B cell (primary cell): ENCODE measurements around the gene NPTN. TPM values are rescaled to one million over a fixed set of nuclear protein-coding genes. Genes with fewer than 3 reads are reported as not detected.

Experiments used
- ATAC-seq: fragments of 200-7000 bp; cut with Tn5 transposase; one replicate; pipeline ENCODE4 v1.10.0; 2021; ENCODE audit warnings: low read depth, mild to moderate bottlenecking, moderate number of reproducible peaks, moderate library complexity
- CTCF ChIA-PET: fragments of 350-600 bp; sonication (Branson Sonifier 250); formaldehyde crosslinking; loops from one replicate; lab custom pipeline; 2021; ENCODE audit warnings: antibody characterized with exemption, inconsistent platforms; lab: Charles Lee
- POLR2A ChIA-PET: fragments of 350-600 bp; sonication (Branson Sonifier 250); formaldehyde crosslinking; loops from one replicate; lab custom pipeline; 2021; ENCODE audit warnings: antibody characterized with exemption; lab: Charles Lee
- DNase-seq: peaks from one replicate; pipeline ENCODE4 v3.0.0; 2013
- H2AFZ ChIP-seq: 2 replicates; pipeline ENCODE4 v1.6.1; 2012; ENCODE audit warnings: mild to moderate bottlenecking, low read depth, low read length; ENCODE audit not compliant: insufficient read depth, poor library complexity, severe bottlenecking
- H3K27ac ChIP-seq, 2 donors: 1 replicate in 1 of 2; 2 replicates in 1 of 2; pipeline ENCODE4 v1.5.1; 2012 to 2013; ENCODE audit warnings: low read length in 2 of 2, mild to moderate bottlenecking in 2 of 2, moderate library complexity in 1 of 2
- H3K27me3 ChIP-seq, 4 experiments: fragments of 200-600 bp in 1 of 4; sonication (generic) in 1 of 4; replicated peaks in 1 of 4; 1 replicate in 2 of 4; 2 replicates in 2 of 4; pipeline versions ENCODE4 v1.6.1 to v1.7.0; 2013 to 2016; ENCODE audit warnings: low read length in 3 of 4, mild to moderate bottlenecking in 2 of 4, mixed read lengths in 1 of 4, moderate library complexity in 1 of 4; ENCODE audit not compliant: insufficient read depth in 4 of 4, control insufficient read depth in 3 of 4; ENCODE audit errors: control extremely low read depth in 1 of 4
- H3K36me3 ChIP-seq, 2 experiments: replicated peaks in 1 of 2; 1 replicate in 1 of 2; 2 replicates in 1 of 2; pipeline versions ENCODE4 v1.6.1 to v1.7.1; 2013; ENCODE audit warnings: low read length in 1 of 2; ENCODE audit not compliant: insufficient read depth in 2 of 2, control insufficient read depth in 1 of 2; ENCODE audit errors: control extremely low read depth in 1 of 2, extremely low read depth in 1 of 2
- H3K4me1 ChIP-seq, 2 donors: fragments of 200-600 bp in 1 of 2; sonication (generic) in 1 of 2; 1 replicate in 1 of 2; 2 replicates in 1 of 2; pipeline versions ENCODE4 v1.5.1 to v1.6.1; 2013 to 2017; ENCODE audit warnings: low read length in 2 of 2; ENCODE audit not compliant: control insufficient read depth in 2 of 2, insufficient read depth in 2 of 2
- H3K4me2 ChIP-seq: replicated peaks from 2 replicates; pipeline ENCODE3; 2012; ENCODE audit warnings: mild to moderate bottlenecking, low read depth, low read length; ENCODE audit not compliant: poor library complexity, severe bottlenecking
- H3K4me3 ChIP-seq, 5 experiments: fragments of 200-600 bp in 1 of 5; sonication (generic) in 1 of 5; 1 replicate in 3 of 5; 2 replicates in 2 of 5; pipeline versions ENCODE4 v1.5.1 to v1.7.0; 2011 to 2016; ENCODE audit warnings: low read length in 4 of 5, mild to moderate bottlenecking in 4 of 5, low read depth in 2 of 5, control low read depth in 1 of 5, moderate library complexity in 1 of 5; ENCODE audit not compliant: insufficient read depth in 1 of 5; ENCODE audit errors: control extremely low read depth in 1 of 5, extremely low read depth in 1 of 5
- H3K79me2 ChIP-seq: fragments of 200-600 bp; sonication (generic); one replicate; pipeline ENCODE4 v1.6.0; 2016; ENCODE audit warnings: low read length; ENCODE audit not compliant: control insufficient read depth, insufficient read depth
- H3K9ac ChIP-seq: fragments of 200-600 bp; sonication (generic); 2 replicates; pipeline ENCODE4 v1.6.1; 2017; ENCODE audit warnings: mild to moderate bottlenecking, low read length, moderate library complexity
- H3K9me3 ChIP-seq, 3 donors: one replicate each; pipeline versions ENCODE4 v1.6.1 to v1.7.1; 2013; ENCODE audit warnings: low read length in 2 of 3; ENCODE audit not compliant: control insufficient read depth in 2 of 3, insufficient read depth in 1 of 3; ENCODE audit errors: control extremely low read depth in 1 of 3
- H4K20me1 ChIP-seq: 2 replicates; pipeline ENCODE4 v1.6.0; 2012; ENCODE audit warnings: mild to moderate bottlenecking, low read length; ENCODE audit not compliant: insufficient read depth, control insufficient read depth, poor library complexity, severe bottlenecking
- H3K27ac Mint-ChIP-seq: one replicate; pipeline ENCODE4 v1.8.0; 2021; ENCODE audit warnings: mixed read lengths
- H3K27me3 Mint-ChIP-seq: one replicate; pipeline ENCODE4 v1.8.0; 2021; ENCODE audit warnings: mixed read lengths
- H3K4me1 Mint-ChIP-seq: one replicate; pipeline ENCODE4 v1.8.0; 2021; ENCODE audit warnings: mixed read lengths
- H3K4me3 Mint-ChIP-seq: one replicate; pipeline ENCODE4 v1.8.0; 2021; ENCODE audit warnings: mixed read lengths
- H3K9me3 Mint-ChIP-seq: one replicate; pipeline ENCODE4 v1.8.0; 2022; ENCODE audit warnings: mixed read lengths; ENCODE audit not compliant: insufficient read depth
- CTCF ChIP-seq: fragments of 200-600 bp; IDR thresholded peaks from one replicate; pipeline ENCODE4 v1.8.0; 2022; ENCODE audit warnings: antibody characterized with exemption, mild to moderate bottlenecking
- EZH2 ChIP-seq: IDR thresholded peaks from 2 replicates; pipeline ENCODE4 v1.6.1; 2012; ENCODE audit warnings: borderline replicate concordance, low read depth, mild to moderate bottlenecking, moderate library complexity, low read length; ENCODE audit not compliant: insufficient read depth, poor library complexity, severe bottlenecking
- WGBS: methylation state at CpG from one replicate; pipeline ENCODE4 v1.1.5; 2013; ENCODE audit warnings: missing lambda C conversion rate; ENCODE audit not compliant: insufficient coverage; 5-methylcytosine and 5-hydroxymethylcytosine counted together
- intact Hi-C: fragments of 100-400 bp; cut with micrococcal nuclease; formaldehyde crosslinking; loops from one replicate; pipeline ENCODE4 v1.10.0; 2022
- polyA plus RNA-seq: library from polyadenylated mRNA; depleted of rRNA; stranded (reverse); fragments of >200 nt; gene quantifications from 2 replicates; pipeline ENCODE4 v1.2.3, GENCODE V29; 2012
- total RNA-seq, 2 donors: library from RNA; stranded (reverse); fragments of 120-200 nt in 1 of 2; gene quantifications; 1 replicate in 1 of 2; 2 replicates in 1 of 2; pipeline versions ENCODE4 v1.2.3 to v1.2.4, GENCODE V29; 2013 to 2022

NPTN gene
- total and polyA plus RNA-seq, 2 donors (not counting 1 experiment from before 2014, with no cell fraction given) = 23.5 to 40.5 TPM

- intact Hi-C loops = no loop called here
- ATAC-seq = no peak
- CTCF ChIA-PET = no interaction called here
- H3K27ac ChIP-seq = no peak overlapping the region
- no peak for DNase-seq
- peaks cover 45% of the 10 kb centered on the region for H4K20me1 ChIP-seq
- Mint-ChIP-seq H3K27ac (no peak overlapping the region), H3K4me3 (no peak overlapping the region), H3K9me3 (no peaks in the 10 kb centered on the region), H3K4me1 (peaks cover 30% of the 10 kb centered on the region), H3K27me3 (no peaks in the 10 kb centered on the region)
- H3K4me3 ChIP-seq = no peak overlapping the region
- no peaks in the 10 kb centered on the region for H3K27me3 ChIP-seq
- no peaks in the 10 kb centered on the region for H3K4me1 ChIP-seq
- H3K9me3 ChIP-seq = no peaks in the 10 kb centered on the region
- no peak for TF ChIP-seq CTCF
- no peak for TF ChIP-seq EZH2
- POLR2A ChIA-PET = no interaction called here
- no peak overlapping the region for H3K4me2 ChIP-seq
- no peak overlapping the region for H3K9ac ChIP-seq
- peaks cover 26% of the 10 kb centered on the region for H3K79me2 ChIP-seq
- 93% methylated on average over 5 of the region's 9 CpGs for WGBS
- H2AFZ ChIP-seq = no peak overlapping the region
- peaks cover 0 to 22% of the 10 kb centered on the region in 2 experiments for H3K36me3 ChIP-seq
Observed at GRCh38 chr15:73593304-73594074, 39.7 kb downstream of the NPTN start.

- H3K79me2 ChIP-seq = peaks cover 4% of the 10 kb centered on the region
- POLR2A ChIA-PET = no interaction called here
- ATAC-seq (no peak), DNase-seq (no peak)
- H4K20me1 ChIP-seq = peaks cover 25% of the 10 kb centered on the region
- no peak overlapping the region for H2AFZ ChIP-seq
- CTCF ChIA-PET = interaction anchor here (1.3 to 1.9 kb wide), 3 partner anchors 30 to 115 kb away, joined by 3 to 6 read pairs (median 4); no protein-coding TSS in a partner anchor
- no peaks in the 10 kb centered on the region for H3K4me1 ChIP-seq
- H3K27ac ChIP-seq = no peak overlapping the region
- TF ChIP-seq EZH2 = no peak
- no peak for TF ChIP-seq CTCF
- intact Hi-C loops = no loop called here
- H3K4me3 Mint-ChIP-seq = no peak overlapping the region
- H3K9ac ChIP-seq = no peak overlapping the region
- 100% methylated on average over 1 of the region's 5 CpGs for WGBS
- no peaks in the 10 kb centered on the region for H3K27me3 Mint-ChIP-seq
- H3K4me1 Mint-ChIP-seq = peaks cover 4% of the 10 kb centered on the region
- no peak overlapping the region for H3K4me3 ChIP-seq
- no peaks in the 10 kb centered on the region for H3K9me3 Mint-ChIP-seq
- H3K36me3 ChIP-seq = peaks cover 3 to 44% of the 10 kb centered on the region in 2 experiments
- no peaks in the 10 kb centered on the region for H3K9me3 ChIP-seq
- no peak overlapping the region for H3K4me2 ChIP-seq
- H3K27me3 ChIP-seq = no peaks in the 10 kb centered on the region
- H3K27ac Mint-ChIP-seq = no peak overlapping the region
Observed at GRCh38 chr15:73590263-73590662, 42.9 kb downstream of the NPTN start.
